Neural cell (in vitro differentiated cells): Measurements from ENCODE around the gene MEAK7. TPM values are rescaled to one million over a fixed set of nuclear protein-coding genes. Genes with fewer than 3 reads are reported as not detected.

ENCODE experiments used
- H2AFZ ChIP-seq: fragments of 200-600, 300-800 bp; sonication (generic), shearing (Covaris generic); 2 replicates; pipeline ENCODE4 v1.6.0; 2014; ENCODE audit warnings: low read depth, mild to moderate bottlenecking, antibody characterized with exemption, low read length, moderate library complexity
- H3F3A ChIP-seq: fragments of 200-600 bp; shearing (Covaris generic); 2 replicates; pipeline ENCODE4 v1.6.1; 2016; ENCODE audit warnings: mild to moderate bottlenecking, moderate library complexity, mixed read lengths, antibody characterized with exemption, low read length; ENCODE audit not compliant: insufficient read depth, poor library complexity, severe bottlenecking
- H3K27ac ChIP-seq: fragments of 200-600, 300-800 bp; sonication (generic), shearing (Covaris generic); 2 replicates; pipeline ENCODE4 v1.5.1; 2014; ENCODE audit warnings: mild to moderate bottlenecking, low read length, moderate library complexity
- H3K27me3 ChIP-seq: fragments of 300-800, 200-600 bp; sonication (generic), shearing (Covaris generic); 2 replicates; pipeline ENCODE4 v1.6.0; 2014; ENCODE audit warnings: mild to moderate bottlenecking, low read depth, low read length, moderate library complexity; ENCODE audit not compliant: insufficient read depth
- H3K36me3 ChIP-seq: fragments of 300-800, 200-600 bp; sonication (generic), shearing (Covaris generic); 2 replicates; pipeline ENCODE4 v1.5.1; 2014; ENCODE audit warnings: mild to moderate bottlenecking, antibody characterized with exemption, low read length, moderate library complexity; ENCODE audit not compliant: insufficient read depth
- H3K4me2 ChIP-seq: fragments of 300-800, 200-600 bp; sonication (generic), shearing (Covaris generic); 2 replicates; pipeline ENCODE4 v1.6.0; 2014; ENCODE audit warnings: mild to moderate bottlenecking, low read length
- H3K4me3 ChIP-seq: fragments of 300-800, 200-600 bp; sonication (generic), shearing (Covaris generic); 2 replicates; pipeline ENCODE4 v1.5.1; 2014; ENCODE audit warnings: mild to moderate bottlenecking, low read length, moderate library complexity
- H3K79me2 ChIP-seq: fragments of 200-600 bp; shearing (Covaris generic); replicated peaks from 2 replicates; pipeline ENCODE4 v1.6.0; 2014; ENCODE audit warnings: mild to moderate bottlenecking, low read length, moderate library complexity; ENCODE audit not compliant: insufficient read depth
- H3K9ac ChIP-seq: fragments of 300-800, 200-600 bp; sonication (generic), shearing (Covaris generic); 2 replicates; pipeline ENCODE4 v1.6.1; 2016; ENCODE audit warnings: mild to moderate bottlenecking, low read length, mixed read lengths
- H3K9me2 ChIP-seq: fragments of 200-600 bp; shearing (Covaris generic); 2 replicates; pipeline ENCODE4 v1.6.1; 2016; ENCODE audit warnings: mild to moderate bottlenecking, low read length, mixed read lengths; ENCODE audit not compliant: insufficient read depth
- H3K9me3 ChIP-seq: fragments of 200-600, 300-800 bp; sonication (generic), shearing (Covaris generic); 2 replicates; pipeline ENCODE4 v1.6.1; 2016; ENCODE audit warnings: mild to moderate bottlenecking, mixed run types, low read length, moderate library complexity, mixed read lengths
- H4K20me1 ChIP-seq: fragments of 200-600 bp; shearing (Covaris generic); 2 replicates; pipeline ENCODE4 v1.6.1; 2016; ENCODE audit warnings: mild to moderate bottlenecking, mixed run types; ENCODE audit not compliant: insufficient read depth
- EP300 ChIP-seq: fragments of 450-650 bp; conservative IDR thresholded peaks from 2 replicates; pipeline ENCODE4 v1.6.1; 2014; ENCODE audit warnings: antibody characterized with exemption, mild to moderate bottlenecking, moderate library complexity; ENCODE audit not compliant: poor library complexity, severe bottlenecking
- EZH2 ChIP-seq: fragments of 200-600, 300-800 bp; shearing (Covaris generic), sonication (generic); IDR thresholded peaks from 2 replicates; pipeline ENCODE4 v1.6.1; 2014; ENCODE audit warnings: antibody characterized with exemption, low read length, borderline replicate concordance, mild to moderate bottlenecking; ENCODE audit not compliant: insufficient read depth, poor library complexity, severe bottlenecking
- MXI1 ChIP-seq: fragments of 450-650 bp; conservative IDR thresholded peaks from 2 replicates; pipeline ENCODE4 v1.6.1; 2014; ENCODE audit warnings: antibody characterized with exemption, mild to moderate bottlenecking; ENCODE audit not compliant: poor library complexity, severe bottlenecking
- POLR2AphosphoS5 ChIP-seq: IDR thresholded peaks from 2 replicates; pipeline ENCODE4 v1.6.1; 2012
- RAD21 ChIP-seq: fragments of 450-650 bp; conservative IDR thresholded peaks from 2 replicates; pipeline ENCODE4 v1.6.1; 2014; ENCODE audit warnings: antibody characterized with exemption, mild to moderate bottlenecking, moderate library complexity
- SMC3 ChIP-seq: fragments of 450-650 bp; conservative IDR thresholded peaks from 2 replicates; pipeline ENCODE4 v1.6.1; 2014; ENCODE audit warnings: antibody characterized with exemption, mild to moderate bottlenecking, moderate library complexity; ENCODE audit not compliant: poor library complexity
- TAF1 ChIP-seq: IDR thresholded peaks from 2 replicates; pipeline ENCODE4 v1.6.1; 2012; ENCODE audit warnings: low read depth
- polyA plus RNA-seq: library from polyadenylated mRNA; depleted of rRNA; stranded (reverse); fragments of >200 nt; gene quantifications from 2 replicates; pipeline ENCODE4 v1.2.3, GENCODE V29; 2014
- TF ChIP-seq, protein P1 (sequence below): fragments of 450-650 bp; IDR thresholded peaks from 2 replicates; pipeline ENCODE4 v1.5.1; 2014; ENCODE audit warnings: antibody characterized with exemption, mild to moderate bottlenecking, moderate library complexity; ENCODE audit not compliant: poor library complexity, severe bottlenecking
- TF ChIP-seq, protein P2 (sequence below): IDR thresholded peaks from 2 replicates; pipeline ENCODE4 v1.6.1; 2012; ENCODE audit warnings: borderline replicate concordance

The MEAK7 gene
- polyA plus RNA-seq, 1 donor from 2014 or later: 12.4 TPM

DNA sequence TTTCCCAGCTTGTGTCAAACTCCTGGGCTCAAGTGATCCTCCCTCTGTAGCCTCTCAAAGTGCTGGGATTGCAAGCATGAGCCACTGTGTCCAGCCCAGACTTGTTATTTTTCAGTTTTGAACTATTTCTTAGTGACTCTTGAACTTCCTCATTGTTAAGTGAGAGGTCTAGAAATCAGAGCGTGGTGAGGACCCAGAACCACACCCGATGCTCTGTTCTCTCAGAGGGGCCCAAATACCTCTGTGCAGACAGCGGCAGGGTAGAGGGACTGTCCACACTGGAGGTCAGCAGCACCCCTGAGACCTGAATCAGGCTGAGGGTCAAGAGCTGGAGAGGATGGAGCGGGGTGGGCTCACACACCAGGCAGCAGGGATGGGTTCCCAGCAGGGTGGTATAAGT is 47.7 kb upstream of the MEAK7 start:
- H3K27ac ChIP-seq: no peak overlapping the region
- no peaks in the 10 kb centered on the region for H3K9me2 ChIP-seq
- H3K4me3 ChIP-seq: no peak overlapping the region
- no peaks in the 10 kb centered on the region for H4K20me1 ChIP-seq
- no peak overlapping the region for H3K4me2 ChIP-seq
- no peak overlapping the region for H3K9ac ChIP-seq
- no peaks in the 10 kb centered on the region for H3K79me2 ChIP-seq
- H3K9me3 ChIP-seq: no peaks in the 10 kb centered on the region
- H3F3A ChIP-seq: no peaks in the 10 kb centered on the region
- TF ChIP-seq SMC3 (no peak), EP300 (no peak), RAD21 (no peak), EZH2 (no peak), POLR2AphosphoS5 (no peak), TAF1 (no peak), MXI1 (no peak)
- TF ChIP-seq, protein P1, sequence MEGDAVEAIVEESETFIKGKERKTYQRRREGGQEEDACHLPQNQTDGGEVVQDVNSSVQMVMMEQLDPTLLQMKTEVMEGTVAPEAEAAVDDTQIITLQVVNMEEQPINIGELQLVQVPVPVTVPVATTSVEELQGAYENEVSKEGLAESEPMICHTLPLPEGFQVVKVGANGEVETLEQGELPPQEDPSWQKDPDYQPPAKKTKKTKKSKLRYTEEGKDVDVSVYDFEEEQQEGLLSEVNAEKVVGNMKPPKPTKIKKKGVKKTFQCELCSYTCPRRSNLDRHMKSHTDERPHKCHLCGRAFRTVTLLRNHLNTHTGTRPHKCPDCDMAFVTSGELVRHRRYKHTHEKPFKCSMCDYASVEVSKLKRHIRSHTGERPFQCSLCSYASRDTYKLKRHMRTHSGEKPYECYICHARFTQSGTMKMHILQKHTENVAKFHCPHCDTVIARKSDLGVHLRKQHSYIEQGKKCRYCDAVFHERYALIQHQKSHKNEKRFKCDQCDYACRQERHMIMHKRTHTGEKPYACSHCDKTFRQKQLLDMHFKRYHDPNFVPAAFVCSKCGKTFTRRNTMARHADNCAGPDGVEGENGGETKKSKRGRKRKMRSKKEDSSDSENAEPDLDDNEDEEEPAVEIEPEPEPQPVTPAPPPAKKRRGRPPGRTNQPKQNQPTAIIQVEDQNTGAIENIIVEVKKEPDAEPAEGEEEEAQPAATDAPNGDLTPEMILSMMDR: no peak
- TF ChIP-seq, protein P2, sequence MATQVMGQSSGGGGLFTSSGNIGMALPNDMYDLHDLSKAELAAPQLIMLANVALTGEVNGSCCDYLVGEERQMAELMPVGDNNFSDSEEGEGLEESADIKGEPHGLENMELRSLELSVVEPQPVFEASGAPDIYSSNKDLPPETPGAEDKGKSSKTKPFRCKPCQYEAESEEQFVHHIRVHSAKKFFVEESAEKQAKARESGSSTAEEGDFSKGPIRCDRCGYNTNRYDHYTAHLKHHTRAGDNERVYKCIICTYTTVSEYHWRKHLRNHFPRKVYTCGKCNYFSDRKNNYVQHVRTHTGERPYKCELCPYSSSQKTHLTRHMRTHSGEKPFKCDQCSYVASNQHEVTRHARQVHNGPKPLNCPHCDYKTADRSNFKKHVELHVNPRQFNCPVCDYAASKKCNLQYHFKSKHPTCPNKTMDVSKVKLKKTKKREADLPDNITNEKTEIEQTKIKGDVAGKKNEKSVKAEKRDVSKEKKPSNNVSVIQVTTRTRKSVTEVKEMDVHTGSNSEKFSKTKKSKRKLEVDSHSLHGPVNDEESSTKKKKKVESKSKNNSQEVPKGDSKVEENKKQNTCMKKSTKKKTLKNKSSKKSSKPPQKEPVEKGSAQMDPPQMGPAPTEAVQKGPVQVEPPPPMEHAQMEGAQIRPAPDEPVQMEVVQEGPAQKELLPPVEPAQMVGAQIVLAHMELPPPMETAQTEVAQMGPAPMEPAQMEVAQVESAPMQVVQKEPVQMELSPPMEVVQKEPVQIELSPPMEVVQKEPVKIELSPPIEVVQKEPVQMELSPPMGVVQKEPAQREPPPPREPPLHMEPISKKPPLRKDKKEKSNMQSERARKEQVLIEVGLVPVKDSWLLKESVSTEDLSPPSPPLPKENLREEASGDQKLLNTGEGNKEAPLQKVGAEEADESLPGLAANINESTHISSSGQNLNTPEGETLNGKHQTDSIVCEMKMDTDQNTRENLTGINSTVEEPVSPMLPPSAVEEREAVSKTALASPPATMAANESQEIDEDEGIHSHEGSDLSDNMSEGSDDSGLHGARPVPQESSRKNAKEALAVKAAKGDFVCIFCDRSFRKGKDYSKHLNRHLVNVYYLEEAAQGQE: no peak
- no peak overlapping the region for H2AFZ ChIP-seq
- H3K36me3 ChIP-seq: no peaks in the 10 kb centered on the region
- H3K27me3 ChIP-seq: no peaks in the 10 kb centered on the region

DNA sequence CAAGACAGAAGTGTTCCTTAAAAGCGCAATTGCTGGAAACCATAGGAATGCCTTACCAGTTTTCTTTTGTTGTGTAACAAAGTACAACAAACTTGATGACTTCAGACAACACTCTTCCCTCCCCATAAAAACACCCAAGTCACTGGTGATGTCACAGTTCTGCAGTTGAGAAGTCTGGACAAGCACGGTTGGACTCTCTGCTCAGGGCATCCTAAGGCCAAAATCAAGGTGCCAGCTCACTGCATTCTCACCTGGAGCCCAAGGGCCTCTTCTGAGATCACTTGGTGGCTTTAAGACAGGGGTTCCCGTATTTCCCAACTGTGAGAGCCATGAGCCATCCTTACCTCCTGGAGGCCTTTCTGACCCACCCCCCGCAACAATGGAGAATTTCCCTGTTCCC is 45.6 kb upstream of the MEAK7 start:
- Histone ChIP-seq H3F3A (no peaks in the 10 kb centered on the region), H3K9me2 (no peaks in the 10 kb centered on the region), H3K9me3 (no peaks in the 10 kb centered on the region), H3K36me3 (no peaks in the 10 kb centered on the region), H3K27ac (no peak overlapping the region), H3K9ac (no peak overlapping the region), H3K4me3 (no peak overlapping the region), H4K20me1 (no peaks in the 10 kb centered on the region), H3K79me2 (no peaks in the 10 kb centered on the region), H3K27me3 (no peaks in the 10 kb centered on the region), H2AFZ (no peak overlapping the region), H3K4me2 (no peak overlapping the region)
- no peak for TF ChIP-seq EP300
- no peak for TF ChIP-seq POLR2AphosphoS5
- TF ChIP-seq SMC3: no peak
- no peak for TF ChIP-seq MXI1
- no peak for TF ChIP-seq RAD21
- TF ChIP-seq TAF1: no peak
- TF ChIP-seq EZH2: no peak
- TF ChIP-seq, protein P1: no peak
- TF ChIP-seq, protein P2: no peak
